Endodermal cell (in vitro differentiated cells): ENCODE measurements around the gene MSLN. TPM values are rescaled to one million over a fixed set of nuclear protein-coding genes. Genes with fewer than 3 reads are reported as not detected.

Experiments
- DNase-seq: peaks from one replicate; pipeline ENCODE4 v3.0.0-alpha.2; 2017
- H3K27ac ChIP-seq: 2 replicates; pipeline ENCODE4 v1.5.1; 2013; ENCODE audit warnings: mild to moderate bottlenecking, low read depth, low read length, moderate library complexity
- H3K27me3 ChIP-seq: 2 replicates; pipeline ENCODE4 v1.6.1; 2013; ENCODE audit warnings: mild to moderate bottlenecking, low read length, moderate library complexity; ENCODE audit not compliant: insufficient read depth, control insufficient read depth, poor library complexity, severe bottlenecking
- H3K36me3 ChIP-seq: 2 replicates; pipeline ENCODE4 v1.7.0; 2013; ENCODE audit warnings: mild to moderate bottlenecking, low read length, moderate library complexity; ENCODE audit not compliant: control insufficient read depth, insufficient read depth
- H3K4me1 ChIP-seq: one replicate; pipeline ENCODE4 v1.7.0; 2013; ENCODE audit warnings: low read length; ENCODE audit not compliant: control insufficient read depth, insufficient read depth
- H3K4me3 ChIP-seq: 2 replicates; pipeline ENCODE4 v1.5.1; 2013; ENCODE audit warnings: mild to moderate bottlenecking, low read length, moderate library complexity
- H3K9ac ChIP-seq: 2 replicates; pipeline ENCODE4 v1.6.1; 2013; ENCODE audit warnings: mild to moderate bottlenecking, low read length, moderate library complexity; ENCODE audit not compliant: poor library complexity, severe bottlenecking; ENCODE audit errors: extremely low read depth
- H3K9me3 ChIP-seq: 2 replicates; pipeline ENCODE4 v1.6.1; 2013; ENCODE audit warnings: mild to moderate bottlenecking, low read length, moderate library complexity; ENCODE audit not compliant: control insufficient read depth
- H3K27ac Mint-ChIP-seq: 2 replicates; pipeline ENCODE4 v1.8.0; 2020; ENCODE audit warnings: mixed read lengths
- H3K27me3 Mint-ChIP-seq: 2 replicates; pipeline ENCODE4 v1.8.0; 2021; ENCODE audit warnings: mild to moderate bottlenecking, mixed read lengths; ENCODE audit not compliant: insufficient read depth
- H3K36me3 Mint-ChIP-seq: 2 replicates; pipeline ENCODE4 v1.8.0; 2020; ENCODE audit warnings: low read depth, mixed read lengths
- H3K4me1 Mint-ChIP-seq: 2 replicates; pipeline ENCODE4 v1.8.0; 2020; ENCODE audit warnings: mixed read lengths
- H3K4me3 Mint-ChIP-seq: 2 replicates; pipeline ENCODE4 v1.8.0; 2020; ENCODE audit warnings: mild to moderate bottlenecking, moderate library complexity, mixed read lengths
- H3K9me3 Mint-ChIP-seq: 2 replicates; pipeline ENCODE4 v1.8.0; 2020; ENCODE audit warnings: mild to moderate bottlenecking, mixed read lengths
- CTCF ChIP-seq: fragments of 200-600 bp; sonication (generic); conservative IDR thresholded peaks from 2 replicates; pipeline ENCODE4 v1.5.0; 2021; ENCODE audit warnings: antibody characterized with exemption, mild to moderate bottlenecking
- WGBS, 2 experiments: methylation state at CpG; one replicate each; pipeline versions ENCODE4 v1.1.5 to v1.1.7; 2013; ENCODE audit warnings: missing lambda C conversion rate in 2 of 2, mixed read lengths in 1 of 2; ENCODE audit not compliant: insufficient coverage in 1 of 2, insufficient read length in 1 of 2; 5-methylcytosine and 5-hydroxymethylcytosine counted together
- total RNA-seq, 2 donors: library from RNA; stranded (reverse); fragmentation: NEBNext Ultra II Directional in 1 of 2; extraction: Animal tissue kit (Norgen Biotek cat#: 25700) in 1 of 2; gene quantifications; 2 replicates in 1 of 2; 3 replicates in 1 of 2; pipeline ENCODE4 v1.2.1, GENCODE V29; 2021

Gene MSLN
- total RNA-seq, 2 donors from 2014 or later: 0.42 to 0.86 TPM

GRCh38 chr16:801584-802363, 41.2 kb downstream of the MSLN start:
- Mint-ChIP-seq H3K4me1 (no peaks in the 10 kb centered on the region), H3K9me3 (no peaks in the 10 kb centered on the region), H3K36me3 (peaks cover 16% of the 10 kb centered on the region), H3K4me3 (no peak overlapping the region), H3K27ac (no peak overlapping the region), H3K27me3 (peaks cover 40% of the 10 kb centered on the region)
- H3K9me3 ChIP-seq: no peaks in the 10 kb centered on the region
- WGBS, 2 experiments: 72 to 80% methylated on average over 19 to 22 of the region's 22 CpGs
- H3K4me3 ChIP-seq: no peak overlapping the region
- peaks cover 18% of the 10 kb centered on the region for H3K27me3 ChIP-seq
- no peak overlapping the region for H3K9ac ChIP-seq
- no peak for TF ChIP-seq CTCF
- DNase-seq: no peak
- peaks cover 10% of the 10 kb centered on the region for H3K36me3 ChIP-seq
- H3K4me1 ChIP-seq: no peaks in the 10 kb centered on the region
- H3K27ac ChIP-seq: no peak overlapping the region

GRCh38 chr16:802461-802860, 41.9 kb downstream of the MSLN start:
- Histone ChIP-seq H3K4me3 (no peak overlapping the region), H3K4me1 (no peaks in the 10 kb centered on the region), H3K27me3 (peaks cover 18% of the 10 kb centered on the region), H3K27ac (no peak overlapping the region), H3K9me3 (no peaks in the 10 kb centered on the region), H3K9ac (no peak overlapping the region), H3K36me3 (peaks cover 3% of the 10 kb centered on the region)
- H3K4me3 Mint-ChIP-seq: no peak overlapping the region
- H3K36me3 Mint-ChIP-seq: peaks cover 9% of the 10 kb centered on the region
- no peaks in the 10 kb centered on the region for H3K4me1 Mint-ChIP-seq
- H3K27ac Mint-ChIP-seq: no peak overlapping the region
- DNase-seq: no peak
- no peak for TF ChIP-seq CTCF
- H3K27me3 Mint-ChIP-seq: peaks cover 40% of the 10 kb centered on the region
- 83 to 89% methylated on average over 3 to 7 of the region's 7 CpGs for WGBS, 2 experiments
- no peaks in the 10 kb centered on the region for H3K9me3 Mint-ChIP-seq

GRCh38 chr16:802914-803753, 42.6 kb downstream of the MSLN start:
- H3K4me3 ChIP-seq: no peak overlapping the region
- no peak overlapping the region for H3K27ac Mint-ChIP-seq
- WGBS, 2 experiments: 90 to 91% methylated on average over 22 to 33 of the region's 33 CpGs
- peaks cover 18% of the 10 kb centered on the region for H3K27me3 ChIP-seq
- peaks cover 3% of the 10 kb centered on the region for H3K36me3 Mint-ChIP-seq
- H3K4me1 ChIP-seq: no peaks in the 10 kb centered on the region
- H3K9ac ChIP-seq: no peak overlapping the region
- H3K27ac ChIP-seq: no peak overlapping the region
- H3K9me3 ChIP-seq: no peaks in the 10 kb centered on the region
- H3K4me3 Mint-ChIP-seq: no peak overlapping the region
- no peak for TF ChIP-seq CTCF
- H3K9me3 Mint-ChIP-seq: peaks cover 3% of the 10 kb centered on the region
- H3K36me3 ChIP-seq: no peaks in the 10 kb centered on the region
- DNase-seq: no peak
- peaks cover 2% of the 10 kb centered on the region for H3K4me1 Mint-ChIP-seq
- H3K27me3 Mint-ChIP-seq: peaks cover 40% of the 10 kb centered on the region
